Right lobe of liver (tissue), 6 donors: ENCODE data around the gene CES5A. TPM values are rescaled to one million over a fixed set of nuclear protein-coding genes. Genes with fewer than 3 reads are reported as not detected.

Experiments
- ATAC-seq, 4 donors: fragments of 200-7000 bp; cut with Tn5 transposase; one replicate each; pipeline ENCODE4 v1.9.1; 2020; ENCODE audit warnings: mild to moderate bottlenecking in 4 of 4, moderate library complexity in 4 of 4
- DNase-seq, 3 donors: peaks; one replicate each; pipeline ENCODE4 v3.0.0-alpha.2; 2020
- H3K27ac ChIP-seq, 3 donors: fragments of 200-600 bp; one replicate each; pipeline ENCODE4 v1.8.0; 2022
- H3K27me3 ChIP-seq, 2 donors: fragments of 200-600 bp; one replicate each; pipeline ENCODE4 v1.8.0; 2022
- H3K36me3 ChIP-seq, 4 donors: fragments of 200-600 bp; sonication (generic) in 1 of 4; one replicate each; pipeline versions ENCODE4 v1.5.1 to v1.8.0; 2017 to 2022; ENCODE audit warnings: control low read depth in 1 of 4
- H3K4me1 ChIP-seq, 4 donors: fragments of 200-600 bp; sonication (generic) in 1 of 4; one replicate each; pipeline versions ENCODE4 v1.5.1 to v1.8.0; 2017 to 2022; ENCODE audit warnings: control low read depth in 1 of 4
- H3K4me3 ChIP-seq, 3 donors: fragments of 200-600 bp; one replicate each; pipeline ENCODE4 v1.8.0; 2022
- H3K9me3 ChIP-seq, 4 donors: fragments of 200-600 bp; sonication (generic) in 1 of 4; one replicate each; pipeline versions ENCODE4 v1.5.1 to v1.8.0; 2017 to 2022; ENCODE audit warnings: control low read depth in 1 of 4
- POLR2A ChIP-seq: fragments of 450-650 bp; IDR thresholded peaks from one replicate; pipeline ENCODE4 v1.6.1; 2017; ENCODE audit warnings: antibody characterized with exemption, mild to moderate bottlenecking
- WGBS: methylation state at CpG from one replicate; pipeline ENCODE4 v1.1.6; 2018; ENCODE audit warnings: low coverage, low lambda C conversion rate; ENCODE audit not compliant: insufficient coverage; ENCODE audit errors: missing lambda C conversion rate; 5-methylcytosine and 5-hydroxymethylcytosine counted together
- intact Hi-C, 2 donors: fragments of 100-400 bp; cut with DNase I; formaldehyde crosslinking; loops; one replicate each; pipeline versions ENCODE4 v1.11.2 to v1.14.1; 2022
- total RNA-seq, 6 experiments: library from RNA; depleted of rRNA in 2 of 6; stranded (reverse); fragments of >200 nt in 2 of 6; fragmentation: NEBNext Ultra II Directional in 3 of 6; extraction: Animal tissue kit (Norgen Biotek cat#: 25700) in 3 of 6; gene quantifications; one replicate each; pipeline versions ENCODE4 v1.1.0 to v1.2.4, GENCODE V29; 2016 to 2023
- TF ChIP-seq, protein P1 (sequence below), 4 donors: fragments of 200-600 bp in 3 of 4; fragments of 450-650 bp in 1 of 4; IDR thresholded peaks; one replicate each; pipeline versions ENCODE4 v1.5.1 to v1.8.0; 2016 to 2022; ENCODE audit warnings: antibody characterized with exemption in 4 of 4, mild to moderate bottlenecking in 2 of 4
- donor health status: DM: no; HTN: yes; CAD: no.
- donor health status: DM: no; HTN: no; CAD: no.
- donor health status: DM: no; HTN: no; CAD: no.
- donor health status: DM: no; HTN: yes; CAD: no.
- donor health status: DM: no; HTN: yes; CAD: no.

Gene CES5A
- total RNA-seq, 6 experiments from 2014 or later: 1.2 to 5.2 (median 2.8) TPM

DNA sequence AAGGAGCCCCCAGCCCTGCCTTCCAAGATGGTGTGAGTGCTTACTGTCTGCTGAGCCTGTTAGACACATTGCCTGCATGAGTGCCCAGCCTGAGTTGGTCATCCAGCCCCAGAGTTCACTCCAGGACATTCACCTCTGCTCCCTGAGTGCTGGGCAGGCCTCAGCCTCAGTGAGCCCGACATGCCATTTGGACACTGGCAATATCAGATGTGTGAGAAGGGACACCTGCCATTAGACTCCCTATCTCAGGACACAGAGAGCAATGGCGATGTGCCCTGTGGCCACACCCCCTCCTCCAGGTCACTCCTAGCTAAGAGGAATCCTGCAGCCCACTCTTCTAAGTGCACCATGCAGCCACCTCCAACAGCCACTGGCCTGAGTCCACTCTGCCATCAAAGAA is 34.7 kb upstream of the CES5A start:
- Histone ChIP-seq H3K4me1 (no peaks in the 10 kb centered on the region), H3K27ac (no peak overlapping the region), H3K9me3 (no peaks in the 10 kb centered on the region), H3K4me3 (no peak overlapping the region), H3K36me3 (no peaks in the 10 kb centered on the region), H3K27me3 (no peaks in the 10 kb centered on the region)
- TF ChIP-seq, protein P1, sequence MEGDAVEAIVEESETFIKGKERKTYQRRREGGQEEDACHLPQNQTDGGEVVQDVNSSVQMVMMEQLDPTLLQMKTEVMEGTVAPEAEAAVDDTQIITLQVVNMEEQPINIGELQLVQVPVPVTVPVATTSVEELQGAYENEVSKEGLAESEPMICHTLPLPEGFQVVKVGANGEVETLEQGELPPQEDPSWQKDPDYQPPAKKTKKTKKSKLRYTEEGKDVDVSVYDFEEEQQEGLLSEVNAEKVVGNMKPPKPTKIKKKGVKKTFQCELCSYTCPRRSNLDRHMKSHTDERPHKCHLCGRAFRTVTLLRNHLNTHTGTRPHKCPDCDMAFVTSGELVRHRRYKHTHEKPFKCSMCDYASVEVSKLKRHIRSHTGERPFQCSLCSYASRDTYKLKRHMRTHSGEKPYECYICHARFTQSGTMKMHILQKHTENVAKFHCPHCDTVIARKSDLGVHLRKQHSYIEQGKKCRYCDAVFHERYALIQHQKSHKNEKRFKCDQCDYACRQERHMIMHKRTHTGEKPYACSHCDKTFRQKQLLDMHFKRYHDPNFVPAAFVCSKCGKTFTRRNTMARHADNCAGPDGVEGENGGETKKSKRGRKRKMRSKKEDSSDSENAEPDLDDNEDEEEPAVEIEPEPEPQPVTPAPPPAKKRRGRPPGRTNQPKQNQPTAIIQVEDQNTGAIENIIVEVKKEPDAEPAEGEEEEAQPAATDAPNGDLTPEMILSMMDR (IDR thresholded peaks at IDR 0.05): no peak
- no peak for TF ChIP-seq POLR2A
- WGBS: no CpG with 5 or more reads among the region's 2 CpGs
- DNase-seq (no peak), ATAC-seq (no peak)
- intact Hi-C loops: no loop called here

DNA sequence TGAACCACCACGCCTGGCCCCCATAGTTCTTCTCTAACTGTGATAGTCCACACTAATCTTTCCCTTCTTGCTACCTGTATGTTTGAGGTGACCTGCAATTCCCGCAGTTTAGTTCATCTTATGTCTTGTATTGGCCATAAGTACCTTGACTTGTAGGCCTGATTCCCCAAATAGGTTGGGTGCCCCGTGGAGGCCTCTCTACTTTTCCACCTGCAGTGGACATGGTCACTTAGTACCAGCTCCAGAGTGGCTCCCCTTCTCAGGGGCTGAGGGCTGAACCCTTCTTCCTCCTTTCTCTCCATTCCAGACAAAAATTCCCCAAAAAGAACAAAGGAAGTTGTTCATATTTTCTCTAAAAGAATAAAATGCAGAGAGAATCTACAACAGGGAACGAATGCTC is 33.5 kb upstream of the CES5A start:
- intact Hi-C loops: no loop called here

DNA sequence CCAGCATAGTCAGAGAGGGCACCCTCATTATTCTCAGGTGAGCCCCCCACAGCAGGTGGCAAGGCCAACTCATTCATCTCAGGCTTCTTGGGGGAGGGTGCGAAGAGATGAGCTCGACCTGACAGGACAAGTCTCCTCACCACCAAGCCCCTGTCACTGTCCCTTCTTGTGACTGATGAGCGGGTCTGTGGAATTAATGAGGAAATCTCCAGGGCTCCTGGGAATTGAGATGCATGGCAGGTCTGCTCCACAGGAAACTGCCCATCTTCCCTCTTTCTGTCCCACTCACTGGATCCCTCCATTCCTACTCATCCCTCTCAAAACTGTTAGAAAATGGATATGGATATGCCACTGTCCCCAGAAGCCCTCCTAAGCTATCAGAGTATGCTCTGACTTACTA is 32.5 kb upstream of the CES5A start:
- DNase-seq (no peak), ATAC-seq (no peak)
- Histone ChIP-seq H3K27ac (no peak overlapping the region), H3K4me1 (no peaks in the 10 kb centered on the region), H3K36me3 (no peaks in the 10 kb centered on the region), H3K4me3 (no peak overlapping the region), H3K9me3 (no peaks in the 10 kb centered on the region), H3K27me3 (no peaks in the 10 kb centered on the region)
- 60% methylated on average over 1 of the region's 3 CpGs for WGBS
- intact Hi-C loops: no loop called here
- no peak for TF ChIP-seq POLR2A
- TF ChIP-seq, protein P1 (IDR thresholded peaks at IDR 0.05): no peak

More for the DNA sequence above, 33.5 kb upstream of the CES5A start:
- Histone ChIP-seq H3K27ac (no peak overlapping the region), H3K9me3 (no peaks in the 10 kb centered on the region), H3K4me1 (no peaks in the 10 kb centered on the region), H3K4me3 (no peak overlapping the region), H3K36me3 (no peaks in the 10 kb centered on the region), H3K27me3 (no peaks in the 10 kb centered on the region)
- no peak for ATAC-seq
- DNase-seq: no peak
- 69% methylated on average over 4 of the region's 4 CpGs for WGBS
- TF ChIP-seq, protein P1 (IDR thresholded peaks at IDR 0.05): no peak
- no peak for TF ChIP-seq POLR2A

DNA sequence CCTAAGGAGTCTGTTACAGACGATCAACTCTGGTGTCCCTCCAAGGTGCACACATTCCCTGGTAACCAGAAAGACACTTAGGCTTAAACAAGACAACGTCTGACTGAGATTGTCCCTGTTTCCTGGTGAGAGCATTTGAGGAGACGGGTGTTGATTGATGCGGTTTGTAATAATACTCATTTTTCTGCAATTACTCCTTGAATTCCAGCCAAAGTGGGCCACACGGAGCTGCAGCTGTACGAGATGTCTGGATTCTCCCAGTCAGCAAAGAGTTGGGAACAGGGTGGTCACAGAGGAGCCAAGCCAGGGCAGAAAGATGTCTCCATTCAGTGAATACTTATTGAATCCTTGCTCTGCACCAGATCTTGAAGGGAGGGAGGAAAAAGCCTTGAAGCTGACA is 30.9 kb upstream of the CES5A start:
- 47% methylated on average over 6 of the region's 6 CpGs for WGBS
- H3K27ac ChIP-seq: no peak overlapping the region

More for the DNA sequence above, 30.9 kb upstream of the CES5A start:
- DNase-seq: no peak
- ATAC-seq: no peak
- Histone ChIP-seq H3K4me3 (no peak overlapping the region), H3K4me1 (no peaks in the 10 kb centered on the region), H3K9me3 (no peaks in the 10 kb centered on the region), H3K36me3 (no peaks in the 10 kb centered on the region), H3K27me3 (no peaks in the 10 kb centered on the region)
- intact Hi-C loops: no loop called here
- TF ChIP-seq, protein P1 (IDR thresholded peaks at IDR 0.05): no peak
